Gastroesophageal sphincter (tissue), 4 donors: Measurements from ENCODE around the gene RBM15B. TPM values are rescaled to one million over a fixed set of nuclear protein-coding genes. Genes with fewer than 3 reads are reported as not detected.

ENCODE experiments used
- ATAC-seq: fragments of 150-250 bp; one replicate; pipeline ENCODE4 v1.9.1; 2016; ENCODE audit warnings: mild to moderate bottlenecking, moderate library complexity
- H3K27ac ChIP-seq, 4 donors: fragments of 200-600 bp; sonication (generic) in 3 of 4; 1 replicate in 3 of 4; 2 replicates in 1 of 4; pipeline ENCODE4 v1.5.1; 2016 to 2019
- H3K27me3 ChIP-seq: fragments of 200-600 bp; sonication (generic); one replicate; pipeline ENCODE4 v1.5.1; 2019
- H3K36me3 ChIP-seq, 2 donors: fragments of 200-600 bp; sonication (generic); one replicate each; pipeline ENCODE4 v1.5.1; 2019; ENCODE audit warnings: control low read depth in 1 of 2
- H3K4me1 ChIP-seq, 3 donors: fragments of 200-600 bp; sonication (generic); 1 replicate in 2 of 3; 2 replicates in 1 of 3; pipeline ENCODE4 v1.5.1; 2016 to 2019; ENCODE audit warnings: control low read depth in 2 of 3
- H3K4me3 ChIP-seq, 2 donors: fragments of 200-600 bp; sonication (generic); one replicate each; pipeline ENCODE4 v1.5.1; 2019; ENCODE audit warnings: mild to moderate bottlenecking in 1 of 2, moderate library complexity in 1 of 2
- H3K9me3 ChIP-seq, 3 donors: fragments of 200-600 bp; sonication (generic); one replicate each; pipeline ENCODE4 v1.5.1; 2017 to 2019; ENCODE audit warnings: control low read depth in 2 of 3
- CTCF ChIP-seq, 4 experiments: fragments of 200-600 bp in 2 of 4; fragments of 450-650 bp in 2 of 4; sonication (generic) in 1 of 4; IDR thresholded peaks; one replicate each; pipeline ENCODE4 v1.5.1; 2017 to 2019; ENCODE audit warnings: antibody characterized with exemption in 4 of 4, mild to moderate bottlenecking in 2 of 4, moderate library complexity in 2 of 4
- EP300 ChIP-seq: sonication (generic); formaldehyde crosslinking; IDR thresholded peaks from one replicate; pipeline ENCODE4 v1.6.1; 2017; ENCODE audit warnings: antibody characterized with exemption, mild to moderate bottlenecking
- POLR2A ChIP-seq, 2 donors: fragments of 450-650 bp; IDR thresholded peaks; one replicate each; pipeline ENCODE4 v1.6.1; 2017; ENCODE audit warnings: antibody characterized with exemption in 2 of 2, mild to moderate bottlenecking in 2 of 2, moderate library complexity in 1 of 2
- POLR2AphosphoS5 ChIP-seq: sonication (generic); formaldehyde crosslinking; IDR thresholded peaks from one replicate; pipeline ENCODE4 v1.6.1; 2017; ENCODE audit warnings: antibody characterized with exemption
- WGBS, 2 donors: methylation state at CpG; one replicate each; pipeline ENCODE4 v1.1.5; 2018; ENCODE audit warnings: low coverage in 1 of 2; 5-methylcytosine and 5-hydroxymethylcytosine counted together
- total RNA-seq, 4 donors: library from RNA; depleted of rRNA; stranded (reverse); fragments of >200 nt; gene quantifications; one replicate each; pipeline ENCODE4 v1.1.0, GENCODE V29; 2016

RBM15B gene
- total RNA-seq, 4 donors from 2014 or later, result 28.5 to 51.1 (median 32.7) TPM

- no peak for TF ChIP-seq CTCF (IDR thresholded peaks at IDR 0.05)
- TF ChIP-seq POLR2AphosphoS5, result no peak
- no peak for TF ChIP-seq POLR2A (IDR thresholded peaks at IDR 0.05)
- TF ChIP-seq EP300, result no peak
- Histone ChIP-seq H3K27me3 (no peaks in the 10 kb centered on the region), H3K36me3 (peaks cover 2 to 86% of the 10 kb centered on the region in 2 donors), H3K9me3 (no peaks in the 10 kb centered on the region), H3K27ac (no peak overlapping the region), H3K4me3 (no peak overlapping the region), H3K4me1 (peaks cover 0 to 7% (median 0%) of the 10 kb centered on the region in 3 donors)
- WGBS, 2 donors, result 86 to 95% methylated on average over 4 to 8 of the region's 8 CpGs
- no peak for ATAC-seq
These were observed 46.0 kb downstream of the RBM15B start for GRCh38 chr3:51436998-51437639.

GRCh38 chr3:51441282-51442030 lies 50.4 kb downstream of the RBM15B start:
- peaks cover 0 to 64% of the 10 kb centered on the region in 2 donors for H3K36me3 ChIP-seq
- WGBS, 2 donors, result 95% methylated on average over 5 to 6 of the region's 8 CpGs

GRCh38 chr3:51445544-51446280 lies 54.6 kb downstream of the RBM15B start:
- WGBS, 2 donors, result 83% methylated on average over 3 of the region's 4 CpGs; no CpG with 5 or more reads in 1 of the 2 donors
- Histone ChIP-seq H3K36me3 (peaks cover 0 to 37% of the 10 kb centered on the region in 2 donors), H3K9me3 (peaks cover 0 to 11% (median 0%) of the 10 kb centered on the region in 3 donors), H3K4me1 (no peaks in the 10 kb centered on the region), H3K27ac (no peak overlapping the region), H3K4me3 (no peak overlapping the region), H3K27me3 (no peaks in the 10 kb centered on the region)
- TF ChIP-seq POLR2AphosphoS5 (no peak), CTCF (IDR thresholded peaks at IDR 0.05) (no peak), POLR2A (IDR thresholded peaks at IDR 0.05) (no peak), EP300 (no peak)
- ATAC-seq, result no peak

More at GRCh38 chr3:51441282-51442030, 50.4 kb downstream of the RBM15B start:
- Histone ChIP-seq H3K4me3 (no peak overlapping the region), H3K27me3 (no peaks in the 10 kb centered on the region), H3K4me1 (no peaks in the 10 kb centered on the region), H3K9me3 (no peaks in the 10 kb centered on the region), H3K27ac (no peak overlapping the region)
- no peak for ATAC-seq
- TF ChIP-seq CTCF (IDR thresholded peaks at IDR 0.05), result no peak
- no peak for TF ChIP-seq EP300
- no peak for TF ChIP-seq POLR2A (IDR thresholded peaks at IDR 0.05)
- no peak for TF ChIP-seq POLR2AphosphoS5

Other genes with a start within 250 kb of the RBM15B start
- gene MANF, start 6.0 kb upstream of the RBM15B start, total RNA-seq, result 10 to 100 TPM; 13.7 to 38.3 (median 22.8) TPM
- gene DCAF1, start 108.7 kb downstream of the RBM15B start, total RNA-seq, result 10 to 100 TPM; 20.2 to 24.9 (median 22.3) TPM
- 10 to 100 TPM; 14.5 to 28.6 (median 26.5) TPM for gene RAD54L2, start 147.4 kb downstream of the RBM15B start, total RNA-seq